ENCODE measurements around the gene DIDO1. TPM values are rescaled to one million over a fixed set of nuclear protein-coding genes. Genes with fewer than 3 reads are reported as not detected.

Gene DIDO1
- total and polyA plus RNA-seq, 9 of the 15 experiments (the other 6 are each of a cell fraction or from before 2014, with no cell fraction given), result 4.4 to 46.8 (median 31.2) TPM

- no peak overlapping the region for H3K27ac ChIP-seq (ENCODE audit: extremely low read depth, low read depth, low read length)
- peaks cover 5% of the 10 kb centered on the region for H3K9me1 ChIP-seq (ENCODE audit: control insufficient read depth, insufficient read depth, low read length)
- in situ Hi-C loops (cut with MboI), result no loop called here
- no TSS peak for BruUV-seq (replicated peaks)
- H4K20me1 ChIP-seq (replicated peaks; ENCODE audit: control insufficient read depth, insufficient read depth, low read length), result peaks cover 19% of the 10 kb centered on the region
- H2AFZ ChIP-seq (ENCODE audit: low read depth, low read length), result no peak overlapping the region
- FAIRE-seq, result no peak
- TF ChIP-seq ZKSCAN1 (IDR thresholded peaks at IDR 0.05; ENCODE audit: low read depth, low read length) (no peak), KLF6 (CRISPR knock-in tag; IDR thresholded peaks at IDR 0.05; ENCODE audit: borderline replicate concordance) (no peak), KAT8 (IDR thresholded peaks at IDR 0.05; ENCODE audit: low read depth) (no peak)
- intact Hi-C loops (cut with micrococcal nuclease), result no loop called here
- H3K4me3 ChIP-seq, result no peak overlapping the region
- H3K9ac ChIP-seq (ENCODE audit: insufficient read depth in 1 of 2, low read depth in 2 of 2, low read length in 2 of 2), result no peak overlapping the region; a peak in 1 of 4 replicates
- no peaks in the 10 kb centered on the region for H3K9me3 ChIP-seq (replicated peaks; ENCODE audit: control insufficient read depth, insufficient read depth, low read depth, low read length)
- DNase-seq (ENCODE audit: extremely low read depth in 1 of 4, low spot score in 3 of 4), result no peak
- H3K4me1 ChIP-seq (replicated peaks in 1 of 2; ENCODE audit: control insufficient read depth in 2 of 2, insufficient read depth in 2 of 2, low read length in 2 of 2), result peaks cover 0 to 2% of the 10 kb centered on the region in 2 experiments; a peak in 2 of 5 replicates
- no peak overlapping the region for H3K4me2 ChIP-seq (ENCODE audit: insufficient read depth, low read length)
- no peaks in the 10 kb centered on the region for H3K27me3 ChIP-seq (ENCODE audit: control insufficient read depth in 2 of 2, insufficient read depth in 2 of 2, low read length in 2 of 2)
- 96% methylated on average over 17 of the region's 17 CpGs for WGBS (ENCODE audit: insufficient coverage, low coverage, missing lambda C conversion rate)
- CTCF ChIA-PET (ENCODE audit: low intra/inter-chr PET ratio), result no interaction called here
- POLR2A ChIA-PET, result interaction anchor here (0.6 kb wide), 1 partner anchor 622 kb away, joined by 4 read pairs; no protein-coding TSS in a partner anchor
- peaks cover 22% of the 10 kb centered on the region; the same call in 2 of the 3 replicates for H3K79me2 ChIP-seq (ENCODE audit: control insufficient read depth, insufficient read depth, low read length)
- ATAC-seq, result no peak
- H3K36me3 ChIP-seq (ENCODE audit: control insufficient read depth, insufficient read depth, low read length), result peaks cover 98% of the 10 kb centered on the region
These were observed 20.7 kb downstream of the DIDO1 start for GRCh38 chr20:62905536-62906117.

GRCh38 chr20:62902926-62903615, 23.2 kb downstream of the DIDO1 start:
- WGBS (ENCODE audit: insufficient coverage, low coverage, missing lambda C conversion rate), result 80% methylated on average over 7 of the region's 7 CpGs

More at GRCh38 chr20:62902926-62903615, 23.2 kb downstream of the DIDO1 start:
- ChIA-PET CTCF (ENCODE audit: low intra/inter-chr PET ratio) (no interaction called here), POLR2A (interaction anchor here (0.7 to 4.6 kb wide), 10 partner anchors 8 to 62 kb away, joined by 3 to 21 read pairs (median 4); partner anchors contain the start of genes DIDO1 and GID8)
- TF ChIP-seq POLR2AphosphoS2 (IDR thresholded peaks at IDR 0.05; ENCODE audit: low read length) (no peak; the same call in 1 of the 2 replicates), POLR2AphosphoS5 (IDR thresholded peaks at IDR 0.05; ENCODE audit: control insufficient read depth, insufficient read depth, low read depth, low read length) (peak; percentile 22; the same call in 1 of the 2 replicates), RBM15 (IDR thresholded peaks at IDR 0.05; ENCODE audit: insufficient read depth, low read length) (no peak), PHTF2 (CRISPR knock-in tag; IDR thresholded peaks at IDR 0.05) (no peak), ARID3B (CRISPR knock-in tag; IDR thresholded peaks at IDR 0.05; ENCODE audit: borderline replicate concordance) (no peak), POLR2B (IDR thresholded peaks at IDR 0.05; ENCODE audit: low read depth, partially characterized antibody) (no peak), ZKSCAN1 (IDR thresholded peaks at IDR 0.05; ENCODE audit: low read depth, low read length) (no peak), CBX2 (IDR thresholded peaks at IDR 0.05; ENCODE audit: insufficient read depth, low read length, poor library complexity, severe bottlenecking) (no peak), POLR2G (IDR thresholded peaks at IDR 0.05; ENCODE audit: low read depth, low read length) (peak; percentile 47), ILF3 (IDR thresholded peaks at IDR 0.05; ENCODE audit: borderline replicate concordance) (no peak)
- H2AFZ ChIP-seq (ENCODE audit: low read depth, low read length), result no peak overlapping the region
- peaks cover 13% of the 10 kb centered on the region for H4K20me1 ChIP-seq (replicated peaks; ENCODE audit: control insufficient read depth, insufficient read depth, low read length)
- H3K9me1 ChIP-seq (ENCODE audit: control insufficient read depth, insufficient read depth, low read length), result peaks cover 5% of the 10 kb centered on the region
- BruUV-seq (replicated peaks), result no TSS peak
- H3K4me1 ChIP-seq (replicated peaks in 1 of 2; ENCODE audit: control insufficient read depth in 2 of 2, insufficient read depth in 2 of 2, low read length in 2 of 2), result peaks cover 6 to 10% of the 10 kb centered on the region in 2 experiments
- no peaks in the 10 kb centered on the region for H3K9me3 ChIP-seq (replicated peaks; ENCODE audit: control insufficient read depth, insufficient read depth, low read depth, low read length)
- peaks cover 73% of the 10 kb centered on the region for H3K36me3 ChIP-seq (ENCODE audit: control insufficient read depth, insufficient read depth, low read length)
- no peak for FAIRE-seq
- H3K4me2 ChIP-seq (ENCODE audit: insufficient read depth, low read length), result no peak overlapping the region
- 0 out of 3 replicates have a peak, but pooled peaks cover 5% of the 10 kb centered on the region for H3K79me2 ChIP-seq (ENCODE audit: control insufficient read depth, insufficient read depth, low read length)
- H3K27me3 ChIP-seq (ENCODE audit: control insufficient read depth in 2 of 2, insufficient read depth in 2 of 2, low read length in 2 of 2), result no peaks in the 10 kb centered on the region
- no peak overlapping the region for H3K27ac ChIP-seq (ENCODE audit: extremely low read depth, low read depth, low read length)
- in situ Hi-C loops (cut with MboI) (no loop called here), intact Hi-C loops (cut with micrococcal nuclease) (loop anchor here (5.0 kb wide), 1 partner anchor 104 kb away; the partner anchor contains the start of gene BHLHE23)
- no peak overlapping the region for H3K4me3 ChIP-seq
- DNase-seq (ENCODE audit: extremely low read depth in 1 of 4, low spot score in 3 of 4), result no peak
- ATAC-seq, result no peak
- peak overlapping the region in 1 of 2 experiments; percentile 20; a peak in 1 of 4 replicates for H3K9ac ChIP-seq (ENCODE audit: insufficient read depth in 1 of 2, low read depth in 2 of 2, low read length in 2 of 2)

Data from K562 (cell line).